GM12878 (cell line): ENCODE data around the gene MTMR1.

Experiments used
- ESRRA ChIP-seq: IDR thresholded peaks from 2 replicates; pipeline ENCODE4 v1.6.1; 2012; ENCODE audit warnings: mild to moderate bottlenecking, low read length, improper control_type of control experiment
- EZH2 ChIP-seq: IDR thresholded peaks from 2 replicates; pipeline ENCODE4 v1.6.1; 2012; ENCODE audit warnings: low read depth, mild to moderate bottlenecking, control low read depth, inconsistent platforms, low read length, borderline replicate concordance; ENCODE audit not compliant: control insufficient read depth
- FOS ChIP-seq: IDR thresholded peaks from 3 replicates; pipeline ENCODE4 v1.6.1; 2011; ENCODE audit warnings: borderline replicate concordance; ENCODE audit not compliant: insufficient read length; ENCODE audit errors: extremely low read depth
- SMC3 ChIP-seq: IDR thresholded peaks from 2 replicates; pipeline ENCODE4 v1.6.1; 2011; ENCODE audit warnings: low read length, improper control_type of control experiment, borderline replicate concordance
- TCF3 ChIP-seq: IDR thresholded peaks from 2 replicates; pipeline ENCODE4 v1.6.1; 2012; ENCODE audit warnings: low read depth, mild to moderate bottlenecking, low read length, borderline replicate concordance; ENCODE audit not compliant: insufficient read depth
- ZNF274 ChIP-seq: IDR thresholded peaks from one replicate; pipeline ENCODE4 v1.8.0; 2011; ENCODE audit not compliant: insufficient read length, insufficient read depth
- TF ChIP-seq, protein P1 (sequence below): IDR thresholded peaks from 2 replicates; pipeline ENCODE4 v1.6.1; 2012; ENCODE audit warnings: low read depth, low read length, improper control_type of control experiment

DNA sequence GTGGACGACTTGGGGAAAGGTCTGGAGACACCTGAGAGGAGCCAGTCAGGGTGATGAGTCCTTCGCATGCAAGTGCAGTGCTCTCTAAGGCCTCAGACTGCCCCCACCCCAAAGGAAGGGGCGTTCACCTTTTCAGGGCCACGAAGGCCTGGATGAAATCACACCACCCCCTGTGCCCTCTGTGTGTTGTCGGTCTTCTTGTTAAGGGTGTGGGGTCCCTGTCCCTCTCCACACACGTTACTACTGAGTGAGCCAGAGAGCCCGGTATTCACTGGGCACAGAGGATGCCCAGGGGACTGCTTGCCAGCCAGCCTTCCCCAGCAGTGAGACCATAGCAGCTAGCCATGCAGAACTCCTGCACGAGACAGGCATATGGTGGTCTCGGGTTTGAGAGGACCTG is 72.0 kb downstream of the MTMR1 start:
- TF ChIP-seq SMC3 (no peak), EZH2 (no peak), TCF3 (no peak), ZNF274 (no peak), ESRRA (no peak), FOS (no peak)
- TF ChIP-seq, protein P1, sequence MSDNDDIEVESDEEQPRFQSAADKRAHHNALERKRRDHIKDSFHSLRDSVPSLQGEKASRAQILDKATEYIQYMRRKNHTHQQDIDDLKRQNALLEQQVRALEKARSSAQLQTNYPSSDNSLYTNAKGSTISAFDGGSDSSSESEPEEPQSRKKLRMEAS, result no peak
